ENCODE measurements around the gene TTLL9.

The TTLL9 gene

GRCh38 chr20:31859266-31859997, 11.0 kb upstream of the TTLL9 start:
- DNase-seq = no peak

GRCh38 chr20:31859998-31860380, 10.4 kb upstream of the TTLL9 start:
- no peak for DNase-seq

DNA sequence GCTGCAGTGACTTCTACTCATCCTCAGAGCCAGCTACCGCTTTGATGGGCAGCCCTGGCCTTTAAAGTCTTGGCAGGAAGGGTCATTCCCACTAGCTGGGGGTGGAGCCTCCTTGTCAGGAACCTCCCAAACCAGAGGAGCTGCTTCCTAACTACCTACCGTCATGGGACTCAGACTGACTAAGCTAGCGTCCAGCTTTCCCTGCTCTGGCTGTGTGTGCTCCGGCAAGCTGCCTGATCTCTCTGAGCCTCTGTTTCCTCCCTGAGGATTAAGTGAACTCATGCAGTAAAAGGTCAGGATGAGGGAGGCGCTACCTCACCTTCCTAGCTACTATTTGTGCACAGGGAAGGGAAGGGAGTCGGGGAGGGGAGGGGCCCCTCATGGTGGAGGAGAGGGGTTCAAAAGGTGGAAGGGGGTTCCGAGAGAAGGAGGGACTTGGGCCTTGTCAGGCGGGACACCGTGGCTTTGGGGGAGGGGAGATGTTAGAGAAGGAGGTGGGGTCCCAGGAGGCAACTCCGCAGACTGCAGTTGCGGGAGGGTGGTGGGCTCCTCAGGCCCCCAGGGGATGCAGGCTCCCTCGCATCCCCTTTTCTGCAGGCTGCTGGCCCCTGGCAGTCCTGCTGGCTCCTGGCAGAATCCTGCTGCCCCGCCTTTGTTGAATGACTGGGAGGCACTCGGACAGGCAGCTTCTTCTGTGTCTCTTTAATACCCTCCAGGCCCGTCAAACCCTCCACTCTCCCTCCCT, 9.9 kb upstream of the TTLL9 start:
- no peak for DNase-seq

DNA sequence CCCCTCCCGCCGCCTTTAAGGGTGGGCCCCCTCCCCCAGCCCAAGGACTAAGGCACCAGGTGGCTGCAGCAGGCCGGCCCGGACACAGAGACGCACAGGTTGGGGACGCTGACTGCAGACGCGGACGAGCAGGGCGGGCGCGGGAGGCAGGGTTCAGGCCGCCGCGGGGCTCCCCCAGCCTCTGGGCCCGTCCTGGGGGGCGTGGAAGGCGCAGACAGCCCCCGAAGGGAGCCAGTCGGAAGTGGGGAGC, 9.4 kb upstream of the TTLL9 start:
- DNase-seq = no peak

DNA sequence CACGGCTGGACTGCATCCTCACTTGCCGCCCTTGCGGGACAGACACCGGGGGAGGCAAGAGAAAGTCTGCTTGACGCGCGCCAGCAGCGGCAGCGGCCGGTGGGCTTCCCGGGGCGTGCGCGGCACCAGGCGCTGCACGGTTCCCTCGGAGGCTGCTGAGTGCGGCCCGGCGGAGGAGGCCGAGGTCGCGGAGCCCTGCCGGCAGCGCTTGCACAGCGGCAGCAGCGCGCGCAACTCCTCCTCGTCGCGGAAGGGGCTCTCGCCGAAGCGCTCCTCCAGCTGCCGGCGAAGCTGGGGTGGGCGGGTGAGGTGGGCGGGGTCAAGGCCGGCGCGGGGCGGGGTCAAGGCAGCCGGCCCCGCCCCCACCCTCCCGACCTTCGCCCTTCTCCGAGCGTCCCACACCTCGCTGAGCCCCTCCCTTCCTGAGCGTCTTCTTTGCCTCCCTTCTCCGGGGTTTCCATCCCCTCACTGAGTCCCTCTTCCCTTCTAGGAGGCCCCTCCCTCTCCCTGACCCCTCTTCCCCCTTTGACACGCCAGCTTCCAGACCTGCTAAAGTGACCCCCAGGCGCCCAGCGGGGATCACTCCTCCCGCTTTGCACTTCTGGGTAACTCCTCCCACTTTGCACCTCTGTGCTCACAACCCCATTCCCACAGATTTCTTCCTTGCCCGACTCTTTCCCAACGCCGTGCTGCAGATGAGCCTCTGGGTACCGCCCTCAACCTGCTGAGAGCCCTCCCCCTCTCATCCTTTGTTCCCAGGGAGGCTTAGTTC, 8.9 kb upstream of the TTLL9 start:
- peak; percentile 80 for DNase-seq

GRCh38 chr20:31862157-31862470, 8.3 kb upstream of the TTLL9 start:
- DNase-seq = no peak

DNA sequence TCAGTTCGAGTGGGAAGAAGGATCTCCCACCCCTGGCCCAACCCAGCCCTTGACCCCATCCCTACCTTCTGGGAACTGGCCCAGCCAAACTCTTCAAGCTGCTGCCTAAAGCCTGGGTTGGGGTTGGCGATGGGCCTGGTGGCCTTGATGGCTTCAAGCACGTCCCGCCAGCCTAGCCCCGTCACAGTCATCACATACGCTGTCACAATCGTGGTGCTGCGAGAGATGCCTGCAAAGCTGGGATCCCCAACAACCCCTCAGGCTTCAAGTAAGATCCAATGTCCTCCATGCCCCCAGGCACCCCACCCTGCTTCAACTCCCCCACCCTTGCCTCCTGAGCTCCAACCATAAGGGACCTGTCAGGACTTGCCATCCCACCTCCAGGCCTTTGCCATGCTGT, 7.9 kb upstream of the TTLL9 start:
- no peak for DNase-seq

DNA sequence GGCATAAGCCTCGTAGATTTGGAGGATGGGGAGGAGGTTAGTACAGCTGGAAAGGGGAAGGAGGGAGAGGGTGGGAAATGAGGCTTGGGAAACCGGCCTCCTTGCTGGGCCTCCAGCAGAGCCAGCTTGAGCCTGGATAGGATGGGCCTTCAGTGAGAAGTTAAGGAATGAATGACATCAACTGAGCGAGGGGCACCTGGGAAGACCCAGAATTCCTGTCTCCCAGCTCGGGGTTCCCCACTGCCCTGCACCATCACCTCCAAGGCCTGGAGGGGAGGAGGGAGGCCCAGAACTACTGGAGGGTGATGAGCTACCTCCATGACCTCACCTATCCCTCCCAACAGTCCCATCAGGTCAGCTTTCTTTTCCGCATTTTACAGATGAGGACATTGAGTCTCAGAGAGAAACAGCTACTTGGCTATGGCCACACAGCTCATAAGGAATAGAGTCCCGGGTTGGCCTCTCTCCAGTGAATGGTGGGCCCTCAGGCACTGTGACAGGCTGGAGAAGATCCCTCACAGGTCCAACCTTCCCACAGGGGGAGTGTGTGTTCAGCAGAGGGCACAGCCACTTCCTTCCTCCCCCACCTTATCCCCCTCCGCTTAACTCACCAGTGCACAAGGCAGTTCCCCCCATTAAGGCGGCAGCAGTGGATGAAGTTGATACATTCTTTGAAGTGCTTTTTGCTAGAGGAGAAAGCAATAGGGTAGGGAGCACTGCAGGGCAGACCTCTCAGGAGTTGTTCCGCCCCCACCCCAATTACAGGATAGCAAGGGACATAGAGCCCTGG, 6.9 kb upstream of the TTLL9 start:
- DNase-seq = no peak

- no peak for DNase-seq
Observed at GRCh38 chr20:31864521-31865400, 5.7 kb upstream of the TTLL9 start.

DNA sequence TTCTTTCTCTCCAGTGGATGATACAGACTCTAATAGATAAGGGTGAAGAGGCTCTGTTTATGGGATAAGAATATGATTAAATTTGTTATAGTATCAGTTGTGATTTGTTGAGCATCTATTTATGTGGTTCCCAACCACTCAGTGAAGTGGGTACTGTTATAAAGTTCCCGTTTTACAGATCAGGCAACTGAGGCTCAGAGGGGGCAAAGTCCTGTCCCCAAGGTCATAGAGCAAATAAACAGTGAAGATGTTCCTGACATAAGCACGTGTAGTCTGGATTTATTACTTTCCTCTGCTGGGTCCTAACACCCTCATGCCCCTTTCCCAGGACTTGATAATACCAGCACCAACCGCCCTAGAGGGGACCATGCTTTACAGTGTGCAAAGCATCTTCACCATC, 4.2 kb upstream of the TTLL9 start:
- DNase-seq = no peak

- DNase-seq = no peak
Observed at GRCh38 chr20:31868853-31869672, 1.4 kb upstream of the TTLL9 start.

DNA sequence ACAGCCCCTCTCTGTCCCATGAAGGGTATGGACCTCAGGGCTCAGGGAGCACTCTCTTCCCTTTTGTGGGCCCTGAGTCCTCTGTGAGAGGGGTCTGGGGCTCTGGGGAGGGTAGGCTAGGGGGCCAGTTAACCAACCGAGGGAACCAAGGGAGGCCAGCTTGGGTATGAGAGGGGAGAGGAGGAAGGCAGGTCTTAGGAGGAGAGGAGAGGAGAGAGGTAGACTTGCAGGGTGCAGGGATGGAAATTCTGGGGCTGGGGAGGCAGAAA, 827 bp upstream of the TTLL9 start:
- DNase-seq = no peak

DNA sequence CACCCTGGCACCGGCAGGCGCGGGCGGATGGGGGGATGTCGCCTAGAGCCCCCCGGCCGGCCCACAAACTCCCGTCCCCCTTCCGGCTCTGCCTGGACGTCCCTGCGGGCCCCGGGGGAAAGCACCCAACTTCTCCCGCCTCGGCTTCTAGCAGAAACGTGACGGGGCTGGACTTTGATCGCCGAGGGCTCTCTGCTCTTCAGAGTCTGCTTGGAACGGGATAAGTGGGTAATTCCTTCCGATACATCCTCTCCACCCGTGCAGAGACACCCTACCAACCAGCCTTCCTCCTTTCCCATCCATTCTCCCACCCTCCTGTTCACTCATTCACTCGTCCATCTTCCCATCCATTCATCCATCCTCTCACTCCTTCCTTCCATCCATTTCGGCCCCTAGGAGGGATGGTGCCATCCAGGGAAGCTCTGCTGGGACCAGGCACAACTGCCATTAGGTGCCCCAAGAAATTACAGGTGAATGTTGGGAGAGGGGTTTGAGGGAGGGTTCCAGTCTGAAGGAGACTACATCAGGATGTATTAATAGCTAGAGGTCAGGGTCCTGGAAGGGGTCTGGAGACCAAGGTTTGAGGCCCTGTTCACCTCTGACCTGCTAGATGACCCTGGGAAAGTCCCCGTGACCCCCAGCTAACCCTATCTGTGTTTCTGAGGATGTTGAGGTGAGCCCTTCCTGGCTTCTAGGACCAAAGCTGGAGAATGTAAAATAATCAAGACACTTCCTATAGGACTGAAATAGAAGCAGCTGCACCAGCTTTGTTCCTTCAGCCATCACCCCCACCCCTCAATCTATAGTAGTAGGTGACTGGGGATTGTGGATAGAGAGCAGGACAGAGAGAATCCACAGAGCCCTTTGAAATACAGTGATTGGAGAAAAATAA, 538 bp downstream of the TTLL9 start:
- DNase-seq = no peak

- no peak for DNase-seq
Observed at GRCh38 chr20:31871618-31871954, 1.2 kb downstream of the TTLL9 start.

GRCh38 chr20:31872406-31872805, 2.0 kb downstream of the TTLL9 start:
- DNase-seq = no peak

DNA sequence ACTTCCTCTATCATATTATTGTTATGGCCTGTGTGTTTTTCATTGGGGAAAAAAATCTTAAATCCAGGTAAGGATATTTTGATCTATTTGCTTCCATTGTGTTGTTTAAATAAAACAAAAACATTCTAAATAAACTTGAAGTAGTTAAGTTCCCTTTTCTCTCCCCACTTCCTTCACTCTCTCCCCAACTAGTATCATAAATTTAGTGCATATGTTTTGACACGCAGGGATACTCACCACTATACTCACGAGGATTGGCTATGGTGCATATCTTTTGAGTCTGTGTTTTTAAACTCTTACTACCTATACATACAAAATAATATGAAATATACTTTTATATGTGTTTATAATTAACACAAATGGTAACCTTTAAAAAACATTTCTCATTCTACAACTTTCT, 5.2 kb downstream of the TTLL9 start:
- no peak for DNase-seq

- DNase-seq = no peak
Observed at GRCh38 chr20:31877684-31878083, 7.2 kb downstream of the TTLL9 start.

DNA sequence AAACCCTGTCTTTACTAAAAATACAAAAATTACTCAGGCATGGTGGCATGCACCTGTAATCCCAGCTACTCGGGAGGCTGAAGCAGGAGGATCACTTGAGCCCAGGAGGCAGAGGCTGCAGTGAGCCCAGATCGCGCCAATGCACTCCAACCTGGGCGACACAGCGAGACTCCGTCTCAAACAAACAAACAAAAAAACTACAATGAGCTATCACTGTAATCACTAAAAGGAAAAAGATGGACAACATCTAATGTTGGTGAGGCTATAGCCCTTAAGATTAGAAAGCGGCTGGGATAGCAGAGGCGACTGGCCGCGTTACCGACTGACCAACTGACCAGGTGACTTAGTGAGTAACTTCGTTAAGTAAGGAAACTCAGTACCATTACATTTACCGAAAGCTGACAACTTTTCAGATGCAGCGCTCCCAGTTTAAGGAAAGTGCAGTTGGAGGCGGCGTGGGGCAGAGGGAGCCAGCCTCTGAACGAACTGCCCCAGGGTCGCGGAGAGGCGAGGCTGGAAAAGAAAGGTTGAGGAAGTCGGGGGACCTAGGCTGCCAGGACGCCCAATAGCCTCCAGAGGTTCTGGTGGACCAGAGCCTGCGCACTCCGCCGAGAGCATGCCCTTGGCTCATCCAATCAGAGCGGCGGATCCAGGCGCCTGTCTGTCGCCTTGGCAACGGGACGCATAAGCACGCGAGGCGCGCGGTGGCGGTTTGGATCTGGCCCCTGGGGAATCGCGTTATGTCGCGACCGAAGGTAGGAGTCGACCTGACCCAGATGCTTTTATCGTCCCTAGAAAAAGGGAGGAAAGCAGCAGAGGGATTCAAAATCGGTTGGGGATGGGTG, 8.9 kb downstream of the TTLL9 start:
- DNase-seq = peak; percentile 92

GRCh38 chr20:31881945-31882344, 11.5 kb downstream of the TTLL9 start:
- DNase-seq = no peak

- DNase-seq = no peak
Observed at GRCh38 chr20:31883829-31884228, 13.4 kb downstream of the TTLL9 start.

Measured in NCI-H526 treated with DMSO at 0.1 percent for 48 hours (cell line).